ENCODE results near the gene SLC19A1.

DNA sequence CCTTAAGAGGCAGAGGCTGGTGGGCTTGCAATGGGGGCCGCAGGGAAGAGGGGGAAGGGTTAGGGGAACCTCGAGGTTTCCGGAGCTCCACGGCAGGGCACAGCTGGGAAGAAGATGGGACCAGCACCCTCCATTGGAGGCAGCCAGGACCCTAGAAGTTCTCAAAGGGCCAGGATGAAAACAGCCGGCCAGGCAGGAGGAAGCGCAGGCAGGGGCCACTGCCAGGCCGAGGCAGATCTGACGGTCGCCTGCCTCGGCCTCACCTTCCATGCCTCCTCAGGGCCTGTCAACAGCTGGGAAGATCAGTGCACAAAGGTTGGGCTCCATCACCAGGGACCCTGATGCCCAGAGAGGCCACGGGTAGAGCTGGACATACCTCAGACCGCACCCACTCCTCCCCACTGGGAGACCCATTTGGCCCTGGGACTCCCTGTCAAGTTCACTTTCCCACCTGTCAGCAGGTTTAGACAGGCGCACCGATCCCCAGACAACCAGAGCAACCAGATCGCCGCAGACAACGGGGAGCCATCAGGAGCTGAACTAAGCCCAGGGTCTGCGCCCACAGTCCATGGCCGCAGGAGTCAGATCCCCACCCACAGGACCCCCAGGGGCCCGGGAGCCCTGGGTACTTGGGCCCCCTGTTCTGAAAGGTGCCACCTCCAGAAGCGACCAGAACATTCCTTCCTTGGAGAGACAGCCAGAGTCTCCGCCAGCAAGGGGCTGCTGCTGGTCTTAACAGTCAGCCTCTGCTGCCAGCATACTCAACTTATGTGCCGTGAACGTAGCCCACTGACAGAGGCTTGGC lies 2.2 kb downstream of the SLC19A1 start:
- TF ChIP-seq CTCF (IDR thresholded peaks at IDR 0.05) (no peak), EP300 (IDR thresholded peaks at IDR 0.05) (no peak), POLR2A (IDR thresholded peaks at IDR 0.05) (no peak)

Measured in tibial nerve (tissue), 4 donors.